ENCODE measurements around the gene GIGYF1. TPM values are rescaled to one million over a fixed set of nuclear protein-coding genes. Genes with fewer than 3 reads are reported as not detected.
"Not testable (repeated sequence)": the region's sequence is repeated elsewhere in the genome, so short reads cannot be mapped to it uniquely, and the experiment has no call there.

The GIGYF1 gene
- polyA plus RNA-seq, 6 donors from 2014 or later, result 0.69 to 2.9 (median 1.2) TPM

- Mint-ChIP-seq H3K36me3 (no peaks in the 10 kb centered on the region), H3K27ac (no peak overlapping the region), H3K4me1 (peaks cover 12 to 27% (median 13%) of the 10 kb centered on the region in 3 donors), H3K9me3 (no peaks in the 10 kb centered on the region), H3K27me3 (peaks cover 0 to 5% (median 0%) of the 10 kb centered on the region in 3 donors), H3K4me3 (peak overlapping the region in 5 of 8 donors; percentile 57 to 97 (median 86))
- no peak for DNase-seq
- ATAC-seq (ENCODE audit: low read depth in 2 of 2), result no peak
These were observed 22.4 kb downstream of the GIGYF1 start for GRCh38 chr7:100671353-100672327.

GRCh38 chr7:100670074-100670473 lies 24.0 kb downstream of the GIGYF1 start:
- Mint-ChIP-seq H3K27me3 (peaks cover 0 to 11% (median 0%) of the 10 kb centered on the region in 3 donors), H3K27ac (no peak overlapping the region), H3K36me3 (no peaks in the 10 kb centered on the region), H3K9me3 (peaks cover 0 to 2% (median 0%) of the 10 kb centered on the region in 7 donors), H3K4me3 (no peak overlapping the region), H3K4me1 (peaks cover 7 to 23% (median 9%) of the 10 kb centered on the region in 3 donors)
- ATAC-seq (ENCODE audit: low read depth in 2 of 2), result no peak
- DNase-seq, result no peak

GRCh38 chr7:100669106-100669505 lies 24.9 kb downstream of the GIGYF1 start:
- H3K4me1 Mint-ChIP-seq, result peaks cover 4 to 15% (median 9%) of the 10 kb centered on the region in 3 donors
- ATAC-seq (ENCODE audit: low read depth in 2 of 2); H3K4me3 Mint-ChIP-seq; DNase-seq; H3K9me3 Mint-ChIP-seq; H3K36me3 Mint-ChIP-seq; H3K27ac Mint-ChIP-seq: not testable (repeated sequence)
- H3K27me3 Mint-ChIP-seq, result peaks cover 0 to 13% (median 0%) of the 10 kb centered on the region in 3 donors

GRCh38 chr7:100668069-100668449 lies 26.0 kb downstream of the GIGYF1 start:
- Mint-ChIP-seq H3K36me3 (no peaks in the 10 kb centered on the region), H3K9me3 (peaks cover 0 to 2% (median 0%) of the 10 kb centered on the region in 7 donors), H3K27ac (no peak overlapping the region), H3K27me3 (peaks cover 0 to 15% (median 0%) of the 10 kb centered on the region in 3 donors), H3K4me1 (peaks cover 4 to 9% (median 9%) of the 10 kb centered on the region in 3 donors), H3K4me3 (peak overlapping the region in 1 of 8 donors; percentile 46)
- no peak for ATAC-seq (ENCODE audit: low read depth in 2 of 2)
- no peak for DNase-seq

- no peaks in the 10 kb centered on the region for H3K36me3 Mint-ChIP-seq
- peak overlapping the region in 1 of 8 donors; percentile 3 for H3K4me3 Mint-ChIP-seq
- DNase-seq (no peak), ATAC-seq (ENCODE audit: low read depth in 2 of 2) (no peak)
- H3K9me3 Mint-ChIP-seq, result peaks cover 0 to 2% (median 0%) of the 10 kb centered on the region in 7 donors
- H3K4me1 Mint-ChIP-seq, result peaks cover 4 to 7% (median 5%) of the 10 kb centered on the region in 3 donors
- peaks cover 0 to 19% (median 0%) of the 10 kb centered on the region in 3 donors for H3K27me3 Mint-ChIP-seq
- H3K27ac Mint-ChIP-seq, result peak overlapping the region in 1 of 6 donors; percentile 27
These were observed 26.6 kb downstream of the GIGYF1 start for GRCh38 chr7:100667331-100668068.

- H3K27ac Mint-ChIP-seq, result peak overlapping the region in 1 of 6 donors; percentile 22
- H3K27me3 Mint-ChIP-seq, result peaks cover 0 to 32% (median 0%) of the 10 kb centered on the region in 3 donors
- H3K4me3 Mint-ChIP-seq, result no peak overlapping the region
- H3K9me3 Mint-ChIP-seq, result peaks cover 0 to 2% (median 0%) of the 10 kb centered on the region in 7 donors
- no peak for ATAC-seq (ENCODE audit: low read depth in 2 of 2)
- H3K36me3 Mint-ChIP-seq, result no peaks in the 10 kb centered on the region
- peaks cover 3 to 7% (median 4%) of the 10 kb centered on the region in 3 donors for H3K4me1 Mint-ChIP-seq
- DNase-seq, result no peak
These were observed 28.8 kb downstream of the GIGYF1 start for GRCh38 chr7:100665168-100665726.

- DNase-seq; H3K4me1 Mint-ChIP-seq; H3K4me3 Mint-ChIP-seq; H3K27ac Mint-ChIP-seq; H3K9me3 Mint-ChIP-seq; H3K36me3 Mint-ChIP-seq; ATAC-seq (ENCODE audit: low read depth in 2 of 2): not testable (repeated sequence)
- peaks cover 18 to 48% (median 19%) of the 10 kb centered on the region in 3 donors for H3K27me3 Mint-ChIP-seq
These were observed 31.8 kb downstream of the GIGYF1 start for GRCh38 chr7:100662194-100662776.

- DNase-seq, result no peak
- Mint-ChIP-seq H3K27ac (peak within 1 kb of the TSS in 1 of 6 donors; percentile 51), H3K9me3 (peaks cover 0 to 3% (median 0%) of the 10 kb centered on the region in 7 donors), H3K27me3 (peaks cover 34 to 71% (median 52%) of the 10 kb centered on the region in 3 donors), H3K4me3 (peak within 1 kb of the TSS in 1 of 8 donors; percentile 47), H3K4me1 (peaks cover 0 to 7% (median 5%) of the 10 kb centered on the region in 3 donors), H3K36me3 (peaks cover 0 to 10% of the 10 kb centered on the region in 2 donors)
- ATAC-seq (ENCODE audit: low read depth in 2 of 2), result peak; percentile 48 to 56
These were observed 38.0 kb downstream of the GIGYF1 start, which contains the start of gene ACTL6B for GRCh38 chr7:100655908-100656674. TSS of gene ACTL6B (minus strand) at chr7:100656448. CDS start at chr7:100656354, 94 bp downstream.

- peaks cover 3 to 10% of the 10 kb centered on the region in 2 donors for H3K36me3 Mint-ChIP-seq
- DNase-seq (no peak), ATAC-seq (ENCODE audit: low read depth in 2 of 2) (no peak)
- H3K9me3 Mint-ChIP-seq, result peaks cover 0 to 3% (median 0%) of the 10 kb centered on the region in 7 donors
- peaks cover 0 to 7% (median 5%) of the 10 kb centered on the region in 3 donors for H3K4me1 Mint-ChIP-seq
- H3K4me3 Mint-ChIP-seq, result peak overlapping the region in 1 of 8 donors; percentile 47
- H3K27ac Mint-ChIP-seq, result peak overlapping the region in 1 of 6 donors; percentile 66
- peaks cover 40 to 67% (median 60%) of the 10 kb centered on the region in 3 donors for H3K27me3 Mint-ChIP-seq
These were observed 38.9 kb downstream of the GIGYF1 start for GRCh38 chr7:100654908-100655831.

GRCh38 chr7:100649826-100650565 lies 44.1 kb downstream of the GIGYF1 start:
- H3K36me3 Mint-ChIP-seq, result peaks cover 4 to 8% of the 10 kb centered on the region in 2 donors
- ATAC-seq (ENCODE audit: low read depth in 2 of 2), result no peak
- peaks cover 21 to 63% (median 62%) of the 10 kb centered on the region in 3 donors for H3K27me3 Mint-ChIP-seq
- H3K4me3 Mint-ChIP-seq, result no peak overlapping the region
- H3K27ac Mint-ChIP-seq, result peak overlapping the region in 2 of 6 donors; percentile 0 to 51
- no peak for DNase-seq
- H3K9me3 Mint-ChIP-seq, result peaks cover 0 to 2% (median 0%) of the 10 kb centered on the region in 7 donors
- H3K4me1 Mint-ChIP-seq, result peaks cover 0 to 6% (median 5%) of the 10 kb centered on the region in 3 donors

GRCh38 chr7:100642534-100642907 lies 51.5 kb downstream of the GIGYF1 start:
- ATAC-seq (ENCODE audit: low read depth in 2 of 2) (peak; percentile 92), DNase-seq (no peak)
- Mint-ChIP-seq H3K36me3 (no peaks in the 10 kb centered on the region), H3K9me3 (no peaks in the 10 kb centered on the region), H3K27ac (peak overlapping the region in 1 of 6 donors; percentile 21), H3K27me3 (peaks cover 0 to 44% (median 31%) of the 10 kb centered on the region in 3 donors), H3K4me1 (peaks cover 5 to 13% (median 10%) of the 10 kb centered on the region in 3 donors), H3K4me3 (no peak overlapping the region)

All from naive B cell (primary cell).